Ovary (tissue), 9 donors: ENCODE data around the gene MCM6. TPM values are rescaled to one million over a fixed set of nuclear protein-coding genes. Genes with fewer than 3 reads are reported as not detected.
"Not testable (repeated sequence)": the region's sequence is repeated elsewhere in the genome, so short reads cannot be mapped to it uniquely, and the experiment has no call there.

Experiments used
- DNase-seq, 5 donors: peaks; one replicate each; pipeline ENCODE4 v3.0.0-alpha.2; 2019 to 2020
- H3K27ac ChIP-seq, 2 donors: fragments of 200-600 bp; one replicate each; pipeline versions ENCODE4 v1.5.1 to v1.8.0; 2019 to 2022
- H3K27me3 ChIP-seq: fragments of 200-600 bp; one replicate; pipeline ENCODE4 v1.8.0; 2022
- H3K36me3 ChIP-seq: fragments of 200-600 bp; sonication (generic); one replicate; pipeline ENCODE4 v1.5.1; 2019
- H3K4me1 ChIP-seq: one replicate; pipeline ENCODE4 v1.8.1; 2013; ENCODE audit warnings: mild to moderate bottlenecking, moderate library complexity; ENCODE audit not compliant: insufficient read depth
- H3K4me3 ChIP-seq: fragments of 200-600 bp; sonication (generic); one replicate; pipeline ENCODE4 v1.5.1; 2017
- H3K9me3 ChIP-seq, 2 donors: fragments of 200-600 bp in 1 of 2; sonication (generic) in 1 of 2; one replicate each; pipeline versions ENCODE4 v1.5.1 to v1.8.1; 2013 to 2019; ENCODE audit warnings: mild to moderate bottlenecking in 1 of 2, moderate library complexity in 1 of 2
- EP300 ChIP-seq: sonication (generic); formaldehyde crosslinking; IDR thresholded peaks from one replicate; pipeline ENCODE4 v1.6.1; 2017; ENCODE audit warnings: antibody characterized with exemption
- POLR2A ChIP-seq: fragments of 450-650 bp; IDR thresholded peaks from one replicate; pipeline ENCODE4 v1.6.1; 2017; ENCODE audit warnings: antibody characterized with exemption, mild to moderate bottlenecking, moderate library complexity
- WGBS, 3 donors: extraction: QIAGEN DNeasy Blood & Tissue Kit in 1 of 3; methylation state at CpG; one replicate each; pipeline versions ENCODE4 v1.1.5 to v1.1.7; 2013 to 2017; 5-methylcytosine and 5-hydroxymethylcytosine counted together
- intact Hi-C, 4 donors: fragments of 100-400 bp; cut with DNase I; formaldehyde crosslinking; loops; one replicate each; pipeline versions ENCODE4 v1.11.0 to v1.15.1; 2022 to 2023
- polyA plus RNA-seq, 2 donors: library from polyadenylated mRNA; stranded (reverse); fragments of 200-250 nt in 1 of 2; fragments of 350-450 nt in 1 of 2; fragmentation: Illumina TruSeq in 1 of 2; extraction: RNeasy Lipid Tissue Mini Kit (QIAGEN cat#74804) in 1 of 2; gene quantifications; one replicate each; pipeline ENCODE4 v1.2.3, GENCODE V29; 2013 to 2014
- total RNA-seq, 7 donors: library from RNA; depleted of rRNA in 2 of 7; stranded (reverse); fragments of >200 nt in 2 of 7; fragmentation: NEBNext Ultra II Directional in 3 of 7; extraction: Animal tissue kit (Norgen Biotek cat#: 25700) in 3 of 7; gene quantifications; one replicate each; pipeline versions ENCODE4 v1.1.0 to v1.2.4, GENCODE V29; 2016 to 2023
- TF ChIP-seq, protein P1 (sequence below), 3 donors: fragments of 450-650 bp in 2 of 3; fragments of 200-600 bp in 1 of 3; IDR thresholded peaks; one replicate each; pipeline versions ENCODE4 v1.5.1 to v1.8.0; 2016 to 2022; ENCODE audit warnings: antibody characterized with exemption in 3 of 3, mild to moderate bottlenecking in 1 of 3
- donor health status: DM: no; HTN: no; CAD: no; lungs with moderate emphysema.
- donor health status: DM: no; HTN: no; CAD: no.
- donor health status: Bipolar disorder and iron deficiency.
- donor health status: DM: yes; HTN: yes; CAD: no.
- donor health status: DM: no; HTN: no; CAD: no.
- donor health status: DM: yes; HTN: yes; CAD: no.

The MCM6 gene
- total and polyA plus RNA-seq, 9 donors, result 7.2 to 20.1 (median 15.4) TPM

DNA sequence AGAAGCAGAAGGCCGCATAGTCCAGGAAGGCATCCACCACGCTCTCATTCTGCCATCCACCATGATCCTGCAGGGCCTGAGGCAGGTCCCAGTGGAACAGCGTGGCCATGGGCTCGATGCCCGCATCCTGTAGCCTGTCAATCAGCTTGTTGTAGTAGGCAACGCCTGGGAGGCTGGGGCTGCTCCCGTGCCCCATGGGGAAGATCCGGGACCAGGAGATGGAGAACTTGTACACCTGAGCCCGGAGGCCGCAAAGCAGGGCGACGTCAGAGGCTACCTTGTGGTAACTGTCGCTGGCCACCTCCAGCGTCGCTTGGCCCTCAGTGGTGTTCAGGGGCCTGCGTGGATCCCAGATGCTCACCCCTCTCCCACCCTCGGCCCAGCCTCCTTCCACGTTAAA, 58.8 kb downstream of the MCM6 start:
- no peak overlapping the region for H3K27ac ChIP-seq
- no peaks in the 10 kb centered on the region for H3K36me3 ChIP-seq
- DNase-seq, result no peak
- no peaks in the 10 kb centered on the region for H3K4me1 ChIP-seq
- intact Hi-C loops, result no loop called here
- no peak overlapping the region for H3K4me3 ChIP-seq
- TF ChIP-seq EP300, result no peak
- no peak for TF ChIP-seq POLR2A
- no peaks in the 10 kb centered on the region for H3K9me3 ChIP-seq
- H3K27me3 ChIP-seq, result no peaks in the 10 kb centered on the region
- WGBS, 3 donors, result 85 to 87% (median 87%) methylated on average over 17 to 18 of the region's 18 CpGs

DNA sequence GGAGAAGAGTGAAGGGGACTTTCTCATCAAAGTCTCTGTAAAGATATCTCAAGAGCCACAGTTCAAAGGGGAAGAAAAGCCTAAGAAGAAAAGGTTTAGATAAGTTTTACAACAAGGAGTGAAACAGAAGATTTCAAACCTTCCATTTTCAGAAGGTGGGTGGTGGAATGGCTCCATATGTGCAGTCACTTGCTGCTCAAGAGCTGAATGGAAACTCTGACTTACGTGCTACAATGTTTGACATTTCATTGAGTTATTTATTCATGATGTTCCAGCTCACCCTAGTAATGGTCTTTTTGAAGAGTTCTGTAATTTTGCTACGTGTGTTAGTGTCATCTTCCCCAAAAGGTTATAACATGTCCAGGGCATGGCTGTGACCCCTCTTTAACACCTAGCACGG, 61.0 kb downstream of the MCM6 start:
- 67 to 78% (median 74%) methylated on average over 3 of the region's 3 CpGs for WGBS, 3 donors
- Histone ChIP-seq H3K9me3 (no peaks in the 10 kb centered on the region), H3K27me3 (no peaks in the 10 kb centered on the region), H3K36me3 (no peaks in the 10 kb centered on the region), H3K4me3 (no peak overlapping the region), H3K4me1 (no peaks in the 10 kb centered on the region), H3K27ac (no peak overlapping the region)
- no peak for TF ChIP-seq EP300
- TF ChIP-seq, protein P1, sequence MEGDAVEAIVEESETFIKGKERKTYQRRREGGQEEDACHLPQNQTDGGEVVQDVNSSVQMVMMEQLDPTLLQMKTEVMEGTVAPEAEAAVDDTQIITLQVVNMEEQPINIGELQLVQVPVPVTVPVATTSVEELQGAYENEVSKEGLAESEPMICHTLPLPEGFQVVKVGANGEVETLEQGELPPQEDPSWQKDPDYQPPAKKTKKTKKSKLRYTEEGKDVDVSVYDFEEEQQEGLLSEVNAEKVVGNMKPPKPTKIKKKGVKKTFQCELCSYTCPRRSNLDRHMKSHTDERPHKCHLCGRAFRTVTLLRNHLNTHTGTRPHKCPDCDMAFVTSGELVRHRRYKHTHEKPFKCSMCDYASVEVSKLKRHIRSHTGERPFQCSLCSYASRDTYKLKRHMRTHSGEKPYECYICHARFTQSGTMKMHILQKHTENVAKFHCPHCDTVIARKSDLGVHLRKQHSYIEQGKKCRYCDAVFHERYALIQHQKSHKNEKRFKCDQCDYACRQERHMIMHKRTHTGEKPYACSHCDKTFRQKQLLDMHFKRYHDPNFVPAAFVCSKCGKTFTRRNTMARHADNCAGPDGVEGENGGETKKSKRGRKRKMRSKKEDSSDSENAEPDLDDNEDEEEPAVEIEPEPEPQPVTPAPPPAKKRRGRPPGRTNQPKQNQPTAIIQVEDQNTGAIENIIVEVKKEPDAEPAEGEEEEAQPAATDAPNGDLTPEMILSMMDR (IDR thresholded peaks at IDR 0.05), result no peak
- TF ChIP-seq POLR2A, result no peak
- intact Hi-C loops, result no loop called here
- DNase-seq, result no peak

DNA sequence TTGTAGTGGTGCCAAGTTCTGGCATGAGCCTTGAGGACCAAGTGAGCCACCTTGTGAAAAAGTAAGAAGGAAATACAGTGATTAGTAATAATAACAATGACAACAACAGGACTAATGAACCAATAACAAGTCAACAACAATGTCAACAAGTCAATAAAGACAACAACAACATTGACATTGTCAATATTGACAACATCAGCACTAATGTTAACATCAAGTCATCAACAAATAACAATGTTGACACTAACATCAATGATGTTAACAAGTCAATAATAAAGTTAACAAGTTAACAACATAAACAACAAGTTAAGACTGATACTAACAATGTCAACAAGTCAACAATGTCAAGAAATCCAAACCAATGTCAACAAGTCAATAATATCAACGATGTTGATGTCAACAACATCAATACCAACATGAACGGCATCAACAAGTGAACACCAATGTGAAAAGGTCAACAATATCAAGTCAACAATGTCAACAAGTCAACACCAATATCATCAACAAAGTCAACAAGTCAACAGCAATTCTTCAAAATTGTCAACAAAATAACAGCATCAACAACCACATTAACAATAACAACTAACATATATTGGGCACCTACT, 63.2 kb downstream of the MCM6 start:
- Histone ChIP-seq H3K27me3 (no peaks in the 10 kb centered on the region), H3K4me1 (no peaks in the 10 kb centered on the region), H3K9me3 (no peaks in the 10 kb centered on the region), H3K36me3 (no peaks in the 10 kb centered on the region), H3K4me3 (no peak overlapping the region), H3K27ac (no peak overlapping the region)
- 76 to 82% (median 80%) methylated on average over 2 of the region's 2 CpGs for WGBS, 3 donors
- intact Hi-C loops, result no loop called here
- TF ChIP-seq EP300 (no peak), POLR2A (no peak)
- TF ChIP-seq, protein P1 (IDR thresholded peaks at IDR 0.05), result no peak
- DNase-seq, result no peak

DNA sequence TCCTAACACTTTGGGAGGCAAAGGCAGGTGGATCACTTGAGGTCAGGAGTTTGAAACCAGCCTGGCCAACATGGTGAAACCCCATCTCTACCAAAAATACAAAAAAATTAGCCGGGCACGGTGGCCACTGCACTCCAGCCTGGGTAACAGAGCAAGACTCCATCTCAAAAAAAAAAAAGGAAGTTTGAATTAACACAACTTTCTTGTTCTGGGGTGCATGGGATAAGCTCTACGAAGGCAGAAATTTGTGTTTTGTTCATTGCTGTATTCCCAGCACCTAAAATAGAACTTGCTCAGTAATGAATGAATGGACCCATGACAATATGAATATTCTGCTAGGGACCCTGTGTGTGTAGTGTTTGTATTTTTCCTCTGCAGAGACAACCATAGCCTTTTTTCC, 68.4 kb downstream of the MCM6 start:
- H3K27me3 ChIP-seq, H3K9me3 ChIP-seq, H3K4me3 ChIP-seq, DNase-seq, H3K27ac ChIP-seq, intact Hi-C loops, H3K36me3 ChIP-seq, H3K4me1 ChIP-seq: not testable (repeated sequence)
- 83 to 94% (median 88%) methylated on average over 3 of the region's 3 CpGs for WGBS, 3 donors

DNA sequence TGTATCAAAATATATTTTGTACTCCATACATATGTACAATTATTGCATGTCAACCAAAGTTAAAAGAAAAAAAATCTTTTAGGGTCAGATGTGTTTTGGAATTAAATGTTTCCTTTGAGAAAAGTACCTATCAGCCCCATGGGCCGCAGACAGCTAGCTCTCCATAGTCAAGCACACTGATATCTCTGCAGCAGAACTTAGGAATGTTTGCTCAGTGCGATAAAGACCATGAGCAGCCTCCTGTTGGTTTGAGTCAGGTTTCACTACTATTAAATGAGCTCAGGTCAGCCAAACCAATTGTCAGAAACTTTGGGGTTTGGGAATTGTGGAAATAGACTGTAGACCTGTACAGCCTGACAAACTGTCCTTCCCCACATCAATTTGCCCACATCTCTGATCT, 73.0 kb downstream of the MCM6 start:
- Histone ChIP-seq H3K4me3 (no peak overlapping the region), H3K27ac (no peak overlapping the region), H3K4me1 (no peaks in the 10 kb centered on the region), H3K9me3 (no peaks in the 10 kb centered on the region), H3K36me3 (no peaks in the 10 kb centered on the region), H3K27me3 (no peaks in the 10 kb centered on the region)
- no peak for DNase-seq
- WGBS, 3 donors, result 63 to 79% (median 66%) methylated on average over 2 of the region's 2 CpGs
- TF ChIP-seq, protein P1 (IDR thresholded peaks at IDR 0.05), result no peak
- TF ChIP-seq EP300 (no peak), POLR2A (no peak)
- intact Hi-C loops, result no loop called here

DNA sequence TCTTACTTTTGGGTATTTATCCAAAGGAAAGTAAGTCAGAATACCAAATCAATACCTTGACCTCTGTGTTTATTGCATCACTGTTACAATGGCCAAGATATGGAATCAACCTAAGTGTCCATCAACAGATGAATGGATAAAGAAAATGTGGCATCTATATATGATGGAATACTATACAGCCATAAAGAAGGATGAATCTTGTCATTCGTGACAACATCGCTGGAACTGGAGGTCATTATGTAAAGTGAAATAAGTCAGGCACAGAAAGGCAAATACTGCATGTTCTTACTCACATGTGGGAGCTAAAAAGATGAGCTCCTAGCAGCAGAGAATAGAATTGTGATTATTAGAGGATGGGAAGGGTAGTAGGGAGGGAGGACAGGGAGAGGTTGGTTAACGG, 73.9 kb downstream of the MCM6 start:
- H3K4me1 ChIP-seq, result no peaks in the 10 kb centered on the region
- no peak overlapping the region for H3K27ac ChIP-seq
- WGBS, 3 donors, result 61 to 65% (median 63%) methylated on average over 3 of the region's 3 CpGs
- no peaks in the 10 kb centered on the region for H3K36me3 ChIP-seq
- DNase-seq, result no peak
- no peaks in the 10 kb centered on the region for H3K27me3 ChIP-seq
- intact Hi-C loops, result no loop called here
- no peaks in the 10 kb centered on the region for H3K9me3 ChIP-seq
- TF ChIP-seq POLR2A (no peak), EP300 (no peak)
- TF ChIP-seq, protein P1 (IDR thresholded peaks at IDR 0.05), result no peak
- H3K4me3 ChIP-seq, result no peak overlapping the region
